HG02981 (cell line): ENCODE results near the gene CTDSP2.
"Not testable (repeated sequence)": the region's sequence is repeated elsewhere in the genome, so short reads cannot be mapped to it uniquely, and the experiment has no call there.

Source experiments
- ATAC-seq: cut with Tn5 transposase; IDR thresholded peaks from one replicate; pipeline ENCODE4 v1.9.1; 2021; ENCODE audit warnings: mild to moderate bottlenecking, moderate library complexity; ENCODE audit not compliant: unreplicated experiment

CTDSP2 gene

GRCh38 chr12:57836442-57837375 is 9.8 kb downstream of the CTDSP2 start:
- peak; percentile 50 for ATAC-seq

DNA sequence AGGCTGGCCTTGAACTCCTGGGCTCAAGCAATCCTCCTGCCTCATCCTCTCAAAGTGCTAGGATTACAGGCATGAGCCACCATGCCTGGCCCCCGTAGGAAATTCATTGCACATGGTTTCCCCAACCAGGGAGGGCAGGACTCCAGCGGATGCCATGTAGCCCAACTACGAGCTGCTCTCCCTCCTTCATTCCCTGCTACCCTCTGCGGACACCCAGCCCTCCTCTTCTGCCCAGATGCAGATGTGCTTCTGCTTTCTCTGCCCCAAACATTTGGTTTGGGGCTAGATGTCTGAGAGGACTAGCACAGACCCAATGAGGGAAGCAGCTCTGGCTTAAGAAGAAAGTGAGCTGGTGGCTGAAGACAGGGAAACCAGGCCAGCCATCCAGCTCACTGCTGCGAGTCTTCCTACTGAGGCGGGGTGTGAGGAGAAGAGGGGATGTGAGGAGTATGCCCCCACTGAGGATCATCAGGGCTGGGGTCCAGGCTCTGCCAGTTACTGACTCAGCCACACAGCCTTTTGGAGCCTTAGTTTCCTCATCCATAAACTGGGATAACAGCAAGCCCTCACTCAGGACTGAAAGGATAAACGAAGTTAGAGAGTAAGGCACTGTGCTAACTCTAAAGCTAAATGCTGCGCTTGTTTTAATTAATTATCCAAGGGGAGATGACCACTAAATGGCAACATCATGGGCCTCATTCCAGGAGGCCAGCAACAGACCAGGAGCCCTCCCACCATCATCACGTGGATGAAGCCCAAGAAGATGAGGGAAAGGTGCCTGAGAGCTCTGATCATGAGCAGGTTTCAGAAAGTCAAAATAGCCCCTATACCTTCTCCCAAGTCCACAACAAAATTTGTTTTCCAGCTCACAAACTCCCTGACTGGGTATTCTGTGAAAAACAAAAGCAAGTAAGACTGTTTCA is 10.9 kb downstream of the CTDSP2 start:
- ATAC-seq: no peak

DNA sequence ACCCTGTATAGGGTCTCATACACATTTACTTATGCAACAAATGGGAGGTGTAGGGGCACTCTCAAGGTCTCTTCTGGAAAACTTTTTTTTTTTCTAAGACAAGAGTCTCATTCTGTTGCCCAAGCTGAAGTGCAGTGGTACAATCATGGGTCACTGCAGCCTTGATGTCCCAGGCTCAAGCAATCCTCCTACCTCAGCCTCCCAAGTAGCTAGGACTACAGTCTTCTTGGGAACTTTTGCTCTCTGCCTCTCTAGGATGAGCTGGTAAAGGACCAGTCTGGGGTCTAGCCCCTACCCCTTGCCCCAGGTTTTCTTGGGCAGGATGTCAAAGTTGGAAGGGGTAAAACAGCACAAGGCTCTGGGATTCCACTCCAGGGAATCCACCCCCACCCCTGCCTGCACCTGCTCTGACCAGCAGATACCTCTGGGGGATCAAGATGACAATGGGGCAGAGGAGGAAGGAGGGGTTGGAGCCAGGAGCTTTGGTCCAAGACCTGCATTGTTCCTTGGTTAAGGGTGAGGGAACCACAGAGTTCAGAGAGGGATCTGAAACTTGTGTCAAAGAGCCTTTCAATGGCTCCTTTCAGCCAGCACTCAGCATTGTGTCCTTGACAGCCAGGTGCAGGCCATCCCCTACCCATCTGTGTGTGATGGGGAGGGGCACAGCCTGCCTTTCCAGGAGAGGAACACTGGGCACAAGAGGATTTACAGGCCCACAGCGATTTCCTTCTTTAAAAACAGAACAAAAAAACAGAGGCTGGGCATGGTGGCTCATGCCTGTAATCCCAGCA is 12.2 kb downstream of the CTDSP2 start:
- no peak for ATAC-seq

- ATAC-seq: no peak
Observed at GRCh38 chr12:57833672-57834071, 12.9 kb downstream of the CTDSP2 start.

DNA sequence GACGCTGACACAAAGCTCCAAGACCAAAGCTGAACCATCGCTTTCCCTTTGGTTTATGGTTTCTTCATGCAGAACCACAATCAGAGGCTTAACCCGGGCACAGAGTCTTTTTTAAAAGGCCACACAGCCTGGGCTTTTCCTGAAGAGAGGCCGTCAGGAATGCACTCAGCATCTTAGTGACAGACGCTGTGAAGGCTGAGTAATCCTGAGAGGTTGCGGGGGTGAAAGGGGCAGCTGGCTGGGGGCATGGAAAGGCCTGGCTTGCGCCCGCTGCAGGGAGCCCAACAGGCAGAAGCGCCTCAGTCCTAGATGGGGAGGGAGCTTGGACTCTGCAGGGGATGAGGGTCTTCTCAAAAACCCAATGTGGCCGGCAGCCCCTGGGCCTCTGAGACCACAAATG is 13.6 kb downstream of the CTDSP2 start:
- no peak for ATAC-seq

GRCh38 chr12:57830393-57830792 is 16.1 kb downstream of the CTDSP2 start:
- ATAC-seq: no peak

DNA sequence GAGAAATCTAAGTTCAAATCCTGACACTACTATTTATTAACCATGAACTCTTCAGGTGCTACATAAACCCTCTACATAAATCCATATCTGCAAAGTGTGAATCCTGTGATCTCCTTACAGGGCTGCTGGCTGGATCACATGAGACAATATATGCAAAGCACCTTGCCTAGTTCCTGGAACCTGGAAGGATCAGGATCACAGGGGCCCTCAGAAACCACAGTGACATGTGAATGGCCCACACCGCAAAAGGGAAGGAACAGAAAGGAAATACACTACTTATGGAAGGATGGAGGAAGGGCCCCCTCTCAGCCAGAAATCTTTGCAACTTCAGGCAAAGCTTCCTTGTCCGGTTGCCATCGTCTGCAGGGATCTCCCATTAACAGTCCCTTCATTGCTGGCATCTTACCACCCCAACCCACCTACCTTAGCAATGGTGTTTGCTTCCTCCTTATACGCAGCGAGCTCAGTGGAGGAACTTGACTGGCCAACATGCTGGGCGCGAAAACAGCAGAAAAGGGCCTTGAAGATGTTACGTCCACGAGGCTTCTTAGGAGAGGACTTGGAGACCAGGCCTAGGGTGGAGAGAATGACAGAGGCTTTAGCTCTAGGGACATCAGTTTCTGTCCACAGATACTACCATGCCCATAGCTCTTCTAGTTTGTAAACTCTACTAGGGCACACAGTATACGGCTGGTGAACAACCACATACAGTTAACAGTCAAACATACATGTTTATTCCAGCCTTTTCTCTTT is 17.3 kb downstream of the CTDSP2 start:
- no peak for ATAC-seq

- ATAC-seq: no peak
Observed at GRCh38 chr12:57826966-57827365, 19.6 kb downstream of the CTDSP2 start.

DNA sequence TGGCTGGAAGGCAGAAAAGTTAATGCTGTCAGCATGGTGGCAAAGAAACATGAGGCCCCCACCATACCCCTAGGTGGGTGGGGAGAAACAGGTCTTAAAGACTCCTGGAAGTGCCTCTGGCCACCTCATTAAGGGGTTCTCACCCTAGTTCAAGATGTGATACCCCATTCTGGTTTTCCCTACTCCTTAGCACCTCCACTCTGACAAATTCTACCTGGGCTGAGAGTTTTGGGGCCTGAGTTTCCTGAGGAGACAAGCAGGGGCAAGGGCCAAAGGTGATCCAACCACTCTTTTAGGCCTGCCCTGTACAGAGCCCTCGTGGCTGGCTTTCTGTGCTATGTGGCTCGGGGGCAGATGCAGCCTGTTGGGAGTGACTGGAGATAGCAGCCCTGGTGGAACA is 20.1 kb downstream of the CTDSP2 start:
- no peak for ATAC-seq

- ATAC-seq: no peak
Observed at GRCh38 chr12:57825451-57825850, 21.1 kb downstream of the CTDSP2 start.

DNA sequence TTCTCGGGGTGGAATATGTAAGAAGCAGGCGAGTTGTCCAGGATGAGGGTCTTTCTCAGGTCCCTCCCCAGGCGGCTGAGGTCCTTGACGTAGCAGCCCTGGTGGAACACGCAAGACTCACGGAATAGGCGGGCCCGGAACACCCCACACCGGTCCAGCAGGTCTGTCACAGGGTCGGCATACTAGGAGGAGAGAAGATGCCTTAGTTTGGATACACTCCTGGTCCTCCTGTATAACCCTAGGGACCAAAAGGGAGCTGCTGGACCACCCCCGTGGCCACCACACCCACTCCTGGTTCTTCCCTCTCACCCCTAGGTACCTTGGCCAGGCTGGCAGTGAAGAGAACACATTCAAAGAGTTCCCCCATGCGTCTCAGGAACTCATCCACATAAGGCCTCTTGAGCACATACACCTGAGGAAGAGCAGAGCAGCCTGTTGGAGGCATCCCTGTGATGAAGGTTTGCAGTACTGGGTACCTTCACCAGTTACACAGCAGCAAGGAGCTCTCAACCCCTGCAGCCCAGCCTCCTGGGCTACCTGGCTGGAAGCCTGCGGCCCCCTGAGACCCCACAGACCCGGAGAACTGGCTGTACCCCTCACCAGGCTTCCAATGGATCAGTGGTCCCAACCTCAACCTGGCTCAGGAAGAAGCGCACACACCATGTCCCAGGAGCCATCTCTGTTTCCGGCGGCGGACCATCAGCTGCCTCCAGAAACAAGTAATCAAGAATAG is 22.5 kb downstream of the CTDSP2 start:
- ATAC-seq: no peak

DNA sequence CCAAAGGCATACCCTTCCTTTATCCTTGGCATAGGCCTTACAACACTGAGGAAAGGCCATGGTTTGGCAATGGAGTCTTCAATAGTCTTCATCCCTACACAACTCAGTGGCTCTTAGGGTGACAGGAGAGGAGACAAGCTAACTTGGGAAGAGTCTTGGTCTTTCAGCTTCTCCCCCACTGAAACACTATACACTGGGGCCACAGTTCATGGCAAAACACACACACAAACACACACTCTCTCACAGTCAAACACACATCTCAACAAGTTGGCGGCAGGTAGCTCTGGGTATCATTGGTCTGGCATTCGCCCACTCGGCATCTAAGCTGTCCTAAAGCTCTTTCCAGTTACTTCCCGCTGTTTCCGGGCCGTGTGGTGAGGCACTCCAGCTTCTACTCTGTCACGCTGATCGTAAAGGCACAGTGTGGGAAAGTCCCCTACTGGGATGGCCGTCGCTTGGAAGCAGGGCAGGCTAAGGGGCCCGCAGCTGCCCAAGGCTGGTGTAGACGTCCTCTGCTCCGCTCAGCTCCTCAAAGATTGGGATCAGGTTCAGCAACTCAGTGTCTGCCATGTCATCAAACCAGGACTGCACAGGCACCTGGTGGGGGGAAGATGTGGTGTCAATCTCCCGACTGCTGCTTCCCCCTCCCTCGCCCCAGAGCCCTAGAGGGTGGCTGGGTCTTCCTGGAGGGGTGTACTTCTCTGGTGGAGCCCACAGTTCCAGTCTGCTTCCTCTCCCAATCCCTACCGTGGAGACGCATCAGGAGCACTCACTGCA is 23.2 kb downstream of the CTDSP2 start:
- ATAC-seq: no peak

GRCh38 chr12:57822392-57823130 is 24.0 kb downstream of the CTDSP2 start:
- ATAC-seq: no peak

- no peak for ATAC-seq
Observed at GRCh38 chr12:57821474-57822214, 24.9 kb downstream of the CTDSP2 start.

DNA sequence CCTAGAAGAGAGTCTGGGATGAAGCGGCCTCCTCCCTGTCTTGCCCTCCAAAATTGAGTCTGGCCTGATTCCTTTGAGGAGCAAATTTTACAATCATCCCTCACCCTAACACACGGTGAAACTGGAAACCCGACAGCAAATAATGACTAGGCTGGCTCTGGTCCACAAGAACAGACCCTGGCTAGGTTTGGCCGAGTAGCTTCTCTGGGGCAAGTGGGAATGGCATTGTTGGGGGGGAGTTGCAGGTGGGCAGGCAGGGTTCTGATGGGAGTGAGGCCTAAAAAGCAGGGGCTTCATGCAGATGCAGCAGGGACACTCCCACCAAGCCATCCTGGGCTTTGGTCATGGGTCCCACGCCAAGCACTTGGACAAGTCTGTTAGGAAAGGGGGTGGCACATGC is 25.5 kb downstream of the CTDSP2 start:
- not testable (repeated sequence) for ATAC-seq

- ATAC-seq: not testable (repeated sequence)
Observed at GRCh38 chr12:57820119-57820518, 26.4 kb downstream of the CTDSP2 start.

- not testable (repeated sequence) for ATAC-seq
Observed at GRCh38 chr12:57817990-57818331, 28.6 kb downstream of the CTDSP2 start.
